BJ (cell line): Measurements from ENCODE around the gene DLX4. TPM values are rescaled to one million over a fixed set of nuclear protein-coding genes. Genes with fewer than 3 reads are reported as not detected.

Experiments
- CTCF ChIA-PET: fragments of 350-600 bp; formaldehyde crosslinking; extraction: SDS; loops from one replicate; lab custom pipeline; 2021; ENCODE audit warnings: antibody characterized with exemption, inconsistent platforms; lab: Yijun Ruan, JAX
- POLR2A ChIA-PET: fragments of 300-600 bp; sonication (Branson Sonifier 250); formaldehyde crosslinking; extraction: SDS; loops from one replicate; lab custom pipeline; 2021; ENCODE audit warnings: antibody characterized with exemption; lab: Charles Lee
- DNase-seq: peaks from one replicate; pipeline ENCODE4 v3.0.0-alpha.2; 2011; ENCODE audit warnings: low read depth
- H3K27me3 ChIP-seq: 2 replicates; pipeline ENCODE4 v1.6.0; 2011; ENCODE audit warnings: low read length; ENCODE audit not compliant: control insufficient read depth, insufficient read depth
- H3K36me3 ChIP-seq: 2 replicates; pipeline ENCODE4 v1.5.1; 2011; ENCODE audit warnings: low read length; ENCODE audit not compliant: control insufficient read depth, insufficient read depth
- H3K4me3 ChIP-seq: 2 replicates; pipeline ENCODE4 v1.5.1; 2011; ENCODE audit warnings: low read depth, mild to moderate bottlenecking, control low read depth, low read length
- CTCF ChIP-seq: IDR thresholded peaks from 2 replicates; pipeline ENCODE4 v1.5.1; 2011; ENCODE audit warnings: low read depth, mild to moderate bottlenecking, control low read depth, inconsistent platforms, low read length, moderate library complexity; ENCODE audit not compliant: insufficient read depth
- polyA plus RNA-seq: library from polyadenylated mRNA; depleted of rRNA; stranded (reverse); fragments of >200 nt; gene quantifications from 2 replicates; pipeline ENCODE4 v1.2.3, GENCODE V29; 2011

The DLX4 gene
- polyA plus RNA-seq, 1 experiment, result 0.29 TPM

DNA sequence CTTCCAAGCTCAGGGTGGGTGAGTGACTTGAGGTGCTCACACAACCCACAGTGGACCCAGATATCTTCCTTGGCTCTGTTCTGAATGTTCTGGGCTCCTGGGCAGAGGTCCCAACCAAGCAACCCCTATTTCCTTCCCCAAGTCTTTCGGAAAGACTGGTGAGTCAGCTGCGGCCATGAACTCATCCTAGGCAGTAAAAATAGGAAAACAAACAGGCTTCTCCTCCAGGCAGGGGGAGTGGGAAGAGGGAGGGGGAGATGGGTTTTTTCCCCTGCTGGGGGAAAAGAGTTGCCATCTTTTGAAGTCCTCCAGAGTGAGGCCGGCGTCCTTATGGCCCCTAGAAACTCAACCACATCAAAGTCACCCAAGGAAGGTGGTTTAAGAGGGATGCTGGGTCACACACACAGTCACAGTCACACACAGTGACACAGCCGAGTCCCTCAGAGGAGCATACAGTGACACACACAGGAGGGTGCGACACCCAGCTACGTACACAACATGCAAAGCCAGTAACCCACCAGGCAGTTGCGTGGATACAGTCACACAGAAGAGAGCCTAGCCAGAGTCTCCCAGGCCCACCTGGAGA is 16.0 kb upstream of the DLX4 start:
- H3K36me3 ChIP-seq, result no peaks in the 10 kb centered on the region
- TF ChIP-seq CTCF, result no peak
- ChIA-PET CTCF (interaction anchor here (0.8 to 7.0 kb wide), 36 partner anchors 9 to 433 kb away, joined by 3 to 110 read pairs (median 6); partner anchors contain the start of gene DLX3), POLR2A (no interaction called here)
- no peak overlapping the region for H3K4me3 ChIP-seq
- peaks cover 15% of the 10 kb centered on the region for H3K27me3 ChIP-seq
- no peak for DNase-seq

DNA sequence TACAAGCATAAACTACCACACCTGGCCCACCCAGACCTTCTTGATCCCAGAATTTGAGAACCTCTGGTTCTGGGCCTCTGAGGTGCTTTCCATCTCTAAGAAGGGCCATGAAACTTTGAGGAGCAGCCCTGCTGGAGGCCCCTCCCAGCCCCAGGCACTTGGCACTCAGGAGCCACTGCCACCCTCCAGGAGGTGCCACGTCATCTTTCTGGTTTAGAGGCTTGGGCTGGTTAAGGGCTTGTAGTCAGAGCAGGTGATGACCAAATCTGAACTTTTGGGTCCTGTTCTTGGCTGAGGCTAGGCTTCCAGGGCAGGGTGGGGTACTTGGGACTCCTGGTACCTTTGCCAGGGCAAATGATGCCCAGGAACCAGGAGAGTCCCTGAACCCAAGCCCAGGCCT is 13.8 kb upstream of the DLX4 start:
- H3K4me3 ChIP-seq, result no peak overlapping the region
- no peaks in the 10 kb centered on the region for H3K36me3 ChIP-seq
- ChIA-PET CTCF (interaction anchor here (2.6 to 7.0 kb wide), 3 partner anchors 14 to 41 kb away, joined by 31 to 110 read pairs (median 75); partner anchors contain the start of gene DLX3), POLR2A (no interaction called here)
- H3K27me3 ChIP-seq, result peaks cover 11% of the 10 kb centered on the region
- TF ChIP-seq CTCF, result no peak
- no peak for DNase-seq

GRCh38 chr17:49956780-49957179 is 12.2 kb upstream of the DLX4 start:
- CTCF ChIA-PET, result interaction anchor here (0.6 to 7.0 kb wide), 7 partner anchors 10 to 107 kb away, joined by 3 to 75 read pairs (median 4); partner anchors contain the start of gene DLX3

DNA sequence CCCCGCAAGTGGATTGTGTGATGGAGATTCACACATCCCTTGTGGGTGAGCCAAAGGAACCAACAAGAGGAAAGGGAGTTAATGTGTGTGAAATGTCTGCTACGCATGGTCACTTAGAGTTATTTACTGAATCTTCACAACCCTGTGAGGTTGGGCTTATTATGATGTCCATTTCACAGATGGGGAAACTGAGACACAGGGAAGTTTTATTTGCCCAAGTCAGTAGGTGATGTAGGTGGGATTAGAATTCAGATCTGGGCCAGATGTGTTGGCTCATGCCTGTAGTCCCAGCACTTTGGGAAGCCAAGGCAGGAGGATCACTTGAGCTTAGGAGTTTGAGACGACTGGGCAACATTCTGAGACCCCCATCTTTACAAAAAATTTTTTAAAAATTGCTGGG is 11.6 kb upstream of the DLX4 start:
- no peaks in the 10 kb centered on the region for H3K36me3 ChIP-seq
- TF ChIP-seq CTCF, result no peak
- DNase-seq, result no peak
- ChIA-PET POLR2A (no interaction called here), CTCF (interaction anchor here (0.6 to 7.0 kb wide), 6 partner anchors 9 to 107 kb away, joined by 3 to 75 read pairs (median 4); partner anchors contain the start of gene DLX3)
- H3K27me3 ChIP-seq, result peaks cover 6% of the 10 kb centered on the region
- no peak overlapping the region for H3K4me3 ChIP-seq

More at GRCh38 chr17:49956780-49957179, 12.2 kb upstream of the DLX4 start:
- Histone ChIP-seq H3K4me3 (no peak overlapping the region), H3K27me3 (peaks cover 7% of the 10 kb centered on the region), H3K36me3 (no peaks in the 10 kb centered on the region)
- POLR2A ChIA-PET, result no interaction called here
- DNase-seq, result no peak
- no peak for TF ChIP-seq CTCF

DNA sequence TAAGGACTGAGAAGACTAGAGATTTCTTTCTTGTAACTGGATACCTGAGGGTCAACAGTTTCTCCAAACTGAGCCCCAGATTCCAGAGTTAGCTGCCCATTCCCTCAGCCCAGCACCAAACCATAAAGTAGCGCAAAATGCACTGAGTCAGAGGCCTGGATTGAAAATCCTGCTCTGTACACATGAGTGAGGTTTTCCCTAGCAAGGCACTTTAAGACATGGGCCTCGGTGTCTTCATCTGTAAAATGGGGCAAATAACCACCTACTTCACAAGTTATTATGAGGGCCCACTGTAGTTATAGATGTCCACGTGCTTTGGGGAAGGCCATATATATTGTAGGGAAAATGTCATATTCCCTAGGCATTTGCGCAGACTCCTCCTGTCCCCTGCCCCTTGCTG is 10.3 kb upstream of the DLX4 start:
- DNase-seq, result no peak
- Histone ChIP-seq H3K4me3 (no peak overlapping the region), H3K36me3 (no peaks in the 10 kb centered on the region), H3K27me3 (peaks cover 20% of the 10 kb centered on the region)
- ChIA-PET CTCF (no interaction called here), POLR2A (no interaction called here)
- no peak for TF ChIP-seq CTCF
